Glutamatergic neuron (in vitro differentiated cells): ENCODE data around the gene ARHGEF40. TPM values are rescaled to one million over a fixed set of nuclear protein-coding genes. Genes with fewer than 3 reads are reported as not detected.

Experiments
- DNase-seq: peaks from one replicate; pipeline ENCODE4 v3.0.0; 2022
- H3K27ac Mint-ChIP-seq: one replicate; pipeline ENCODE4 v1.8.0; 2020; ENCODE audit warnings: mild to moderate bottlenecking, mixed read lengths, inconsistent platforms; ENCODE audit not compliant: unreplicated experiment
- H3K27me3 Mint-ChIP-seq: one replicate; pipeline ENCODE4 v1.8.0; 2020; ENCODE audit warnings: mild to moderate bottlenecking, moderate library complexity, mixed read lengths, inconsistent platforms; ENCODE audit not compliant: unreplicated experiment
- H3K36me3 Mint-ChIP-seq: one replicate; pipeline ENCODE4 v1.8.0; 2020; ENCODE audit warnings: mild to moderate bottlenecking, mixed read lengths, inconsistent platforms; ENCODE audit not compliant: unreplicated experiment
- H3K4me1 Mint-ChIP-seq: one replicate; pipeline ENCODE4 v1.8.0; 2020; ENCODE audit warnings: mild to moderate bottlenecking, low read depth, mixed read lengths, inconsistent platforms; ENCODE audit not compliant: unreplicated experiment
- H3K4me3 Mint-ChIP-seq: one replicate; pipeline ENCODE4 v1.8.0; 2020; ENCODE audit warnings: mild to moderate bottlenecking, mixed read lengths, inconsistent platforms; ENCODE audit not compliant: unreplicated experiment
- H3K9me3 Mint-ChIP-seq: one replicate; pipeline ENCODE4 v1.8.0; 2020; ENCODE audit warnings: mild to moderate bottlenecking, moderate library complexity, mixed read lengths, inconsistent platforms; ENCODE audit not compliant: unreplicated experiment
- CTCF ChIP-seq: fragments of 200-600 bp; sonication (generic); IDR thresholded peaks from one replicate; pipeline ENCODE4 v1.5.0; 2021; ENCODE audit not compliant: partially characterized antibody, unreplicated experiment
- long read RNA-seq: library from polyadenylated mRNA; unstranded; transcript quantifications from one replicate; pipeline ENCODE4 v2.0.0, GENCODE V29; 2020; ENCODE audit not compliant: unreplicated experiment
- total RNA-seq: library from RNA; stranded (reverse); fragmentation: NEBNext Ultra II Directional; extraction: Animal tissue kit (Norgen Biotek cat#: 25700); gene quantifications from one replicate; pipeline ENCODE4 v1.2.1, GENCODE V29; 2021; ENCODE audit not compliant: unreplicated experiment

Gene ARHGEF40
- 42.4 TPM for total RNA-seq
- long read RNA-seq, partial matches to known transcripts: 3 of 5 reads
- long read RNA-seq, other reads (novel, unspliced or antisense): 2 of 5 reads

DNA sequence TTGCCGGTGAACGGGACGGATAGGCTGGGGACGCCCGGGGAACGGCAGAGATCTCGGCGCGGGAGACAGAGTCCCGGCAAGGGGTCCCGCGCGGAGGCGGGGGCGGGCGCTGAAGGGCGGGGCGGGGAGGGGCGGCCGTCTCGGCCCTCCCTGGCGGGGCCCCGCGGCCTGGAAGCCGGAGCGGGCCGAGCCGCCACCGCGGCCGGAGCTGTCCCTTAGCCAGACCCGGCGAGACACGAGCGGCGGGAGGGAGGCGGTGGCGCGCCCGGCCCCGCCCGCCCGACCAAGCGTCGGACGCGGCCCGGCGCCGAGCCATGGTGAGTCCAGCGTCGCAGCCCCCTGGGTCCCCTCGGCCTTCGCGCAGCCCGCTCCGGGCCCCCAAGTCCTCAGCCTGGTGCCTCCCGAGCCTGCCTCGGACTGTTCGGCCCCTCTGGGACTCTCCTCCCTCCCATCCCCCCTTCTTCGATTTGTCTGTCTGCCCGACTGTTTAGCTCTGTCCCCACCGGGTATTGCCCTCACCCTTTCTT, at the start of gene ARHGEF40:
Gene ARHGEF40 (plus strand): TSS at position 222 of the 527 bp plus-strand sequence. CDS start 93 bp downstream, at position 315.
- peaks cover 18% of the 10 kb centered on the region for H3K4me1 Mint-ChIP-seq
- DNase-seq: peak; percentile 68
- H3K27ac Mint-ChIP-seq: peak within 1 kb of the TSS; percentile 87
- peak within 1 kb of the TSS; percentile 93 for H3K4me3 Mint-ChIP-seq
- H3K36me3 Mint-ChIP-seq: peaks cover 6% of the 10 kb centered on the region
- H3K27me3 Mint-ChIP-seq: peaks cover 24% of the 10 kb centered on the region
- no peak for TF ChIP-seq CTCF
- H3K9me3 Mint-ChIP-seq: peaks cover 15% of the 10 kb centered on the region

DNA sequence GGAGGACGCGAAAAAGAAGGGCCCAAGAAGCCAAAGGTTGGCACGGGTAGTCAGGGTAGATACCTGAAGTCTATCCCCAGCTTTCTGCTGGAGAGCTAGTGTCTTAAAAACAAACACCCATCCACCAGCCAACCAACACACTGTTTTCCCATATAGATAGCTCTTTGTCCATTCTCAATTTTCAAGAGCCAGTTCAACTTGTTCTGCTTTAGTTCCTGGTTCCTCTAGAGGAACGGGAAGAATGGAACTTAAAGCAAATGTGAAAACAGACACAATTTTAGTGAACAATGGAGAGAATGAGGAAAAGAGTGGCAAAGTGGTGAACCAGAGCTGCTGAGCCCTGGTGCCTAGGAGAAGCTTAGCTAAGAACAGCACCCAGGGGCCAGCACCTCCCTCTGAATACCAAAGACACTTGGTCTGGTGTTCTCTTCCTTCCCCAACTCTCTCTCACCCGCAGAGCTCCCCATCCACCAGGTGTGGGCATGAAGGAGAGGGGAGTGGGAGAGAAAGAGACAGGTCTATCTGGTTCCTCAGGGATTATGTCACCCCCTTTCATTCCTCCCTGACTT, 49.0 kb upstream of the ARHGEF40 start:
- Mint-ChIP-seq H3K27ac (no peak overlapping the region), H3K27me3 (peaks cover 4% of the 10 kb centered on the region), H3K9me3 (peaks cover 8% of the 10 kb centered on the region), H3K4me3 (no peak overlapping the region), H3K4me1 (peaks cover 4% of the 10 kb centered on the region), H3K36me3 (peaks cover 4% of the 10 kb centered on the region)
- TF ChIP-seq CTCF: no peak
- DNase-seq: no peak

DNA sequence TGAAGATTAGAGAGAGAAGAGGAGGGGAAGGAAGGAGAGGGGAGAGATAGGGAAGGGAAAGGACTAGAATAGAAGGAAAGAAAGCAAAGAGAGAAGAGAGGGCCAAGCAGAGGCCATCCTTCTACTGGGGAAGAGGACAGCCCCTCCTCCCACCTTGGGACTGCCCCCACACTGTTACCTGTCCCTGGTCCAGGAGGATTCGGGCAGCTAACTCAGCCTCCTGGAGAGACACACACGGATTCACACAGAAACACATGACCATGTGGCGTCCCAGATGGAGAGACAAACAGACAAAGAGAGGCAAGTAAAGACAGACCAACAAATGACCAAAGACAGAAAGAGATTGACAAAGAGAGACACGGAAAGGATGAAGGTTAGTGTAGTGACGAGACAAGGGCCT, 47.4 kb upstream of the ARHGEF40 start:
- no peak for TF ChIP-seq CTCF
- Mint-ChIP-seq H3K4me1 (peaks cover 4% of the 10 kb centered on the region), H3K36me3 (peaks cover 4% of the 10 kb centered on the region), H3K27ac (no peak overlapping the region), H3K27me3 (peaks cover 5% of the 10 kb centered on the region), H3K9me3 (peaks cover 7% of the 10 kb centered on the region), H3K4me3 (peak overlapping the region; percentile 27)
- no peak for DNase-seq

- H3K36me3 Mint-ChIP-seq: peaks cover 4% of the 10 kb centered on the region
- H3K27ac Mint-ChIP-seq: no peak overlapping the region
- no peak for DNase-seq
- TF ChIP-seq CTCF: no peak
- H3K4me3 Mint-ChIP-seq: peak overlapping the region; percentile 27
- H3K4me1 Mint-ChIP-seq: peaks cover 4% of the 10 kb centered on the region
- H3K27me3 Mint-ChIP-seq: peaks cover 5% of the 10 kb centered on the region
- peaks cover 7% of the 10 kb centered on the region for H3K9me3 Mint-ChIP-seq
Measured at GRCh38 chr14:21023174-21023573, 46.9 kb upstream of the ARHGEF40 start.
